DOHH2 (cell line): ENCODE measurements around the gene CSE1L.
"Not testable (repeated sequence)": the region's sequence is repeated elsewhere in the genome, so short reads cannot be mapped to it uniquely, and the experiment has no call there.

Experiments used
- H3F3A ChIP-seq: fragments of 200-600 bp; sonication (generic), shearing (Covaris generic); 2 replicates; pipeline ENCODE4 v1.6.0; 2016; ENCODE audit warnings: antibody characterized with exemption, mild to moderate bottlenecking; ENCODE audit not compliant: control insufficient read depth, insufficient read depth
- H3K27ac ChIP-seq: fragments of 200-600 bp; sonication (generic); 2 replicates; pipeline ENCODE4 v1.5.1; 2014; ENCODE audit warnings: low read depth, mild to moderate bottlenecking, low read length, moderate library complexity
- H3K27me3 ChIP-seq: fragments of 200-600 bp; sonication (generic); 2 replicates; pipeline ENCODE4 v1.6.1; 2014; ENCODE audit warnings: mild to moderate bottlenecking, low read length, mixed read lengths; ENCODE audit not compliant: control insufficient read depth
- H3K36me3 ChIP-seq: fragments of 200-600 bp; sonication (generic); 2 replicates; pipeline ENCODE4 v1.6.1; 2014; ENCODE audit warnings: mild to moderate bottlenecking, low read length, moderate library complexity, mixed read lengths; ENCODE audit not compliant: control insufficient read depth
- H3K4me1 ChIP-seq: fragments of 200-600 bp; sonication (generic); 2 replicates; pipeline ENCODE4 v1.6.1; 2014; ENCODE audit warnings: mild to moderate bottlenecking, low read length, mixed read lengths; ENCODE audit not compliant: control insufficient read depth
- H3K4me2 ChIP-seq: fragments of 200-600 bp; sonication (generic); 2 replicates; pipeline ENCODE4 v1.6.0; 2014; ENCODE audit warnings: mild to moderate bottlenecking, low read length, moderate library complexity
- H3K4me3 ChIP-seq: fragments of 200-600 bp; sonication (generic); 2 replicates; pipeline ENCODE4 v1.5.1; 2014; ENCODE audit warnings: mild to moderate bottlenecking, low read length, mixed read lengths
- H3K79me2 ChIP-seq: fragments of 200-600 bp; sonication (generic); 2 replicates; pipeline ENCODE4 v1.6.1; 2014; ENCODE audit warnings: mild to moderate bottlenecking, low read length, mixed read lengths; ENCODE audit not compliant: control insufficient read depth
- H3K9me2 ChIP-seq: fragments of 200-600 bp; sonication (generic); replicated peaks from 2 replicates; pipeline ENCODE4 v1.6.1; 2014; ENCODE audit warnings: mild to moderate bottlenecking, low read length, mixed read lengths; ENCODE audit not compliant: control insufficient read depth
- H3K9me3 ChIP-seq: fragments of 200-600 bp; sonication (generic); 2 replicates; pipeline ENCODE4 v1.6.1; 2014; ENCODE audit warnings: antibody characterized with exemption, low read length, mixed read lengths; ENCODE audit not compliant: control insufficient read depth, insufficient read depth
- H4K20me1 ChIP-seq: fragments of 200-600 bp; sonication (generic); 2 replicates; pipeline ENCODE4 v1.6.0; 2014; ENCODE audit warnings: low read depth, mild to moderate bottlenecking, antibody characterized with exemption, low read length, moderate library complexity; ENCODE audit not compliant: control insufficient read depth, insufficient read depth
- EZH2phosphoT487 ChIP-seq: fragments of 200-600 bp; sonication (generic); IDR thresholded peaks from 2 replicates; pipeline ENCODE4 v1.6.1; 2017; ENCODE audit warnings: borderline replicate concordance, mild to moderate bottlenecking, antibody characterized with exemption, low read length, moderate library complexity, mixed read lengths
- TF ChIP-seq, protein P1 (sequence below): fragments of 200-600 bp; sonication (generic); IDR thresholded peaks from one replicate; pipeline ENCODE4 v1.5.1; 2014; ENCODE audit warnings: antibody characterized with exemption, mild to moderate bottlenecking, low read depth, low read length; ENCODE audit not compliant: poor library complexity, severe bottlenecking

CSE1L gene

DNA sequence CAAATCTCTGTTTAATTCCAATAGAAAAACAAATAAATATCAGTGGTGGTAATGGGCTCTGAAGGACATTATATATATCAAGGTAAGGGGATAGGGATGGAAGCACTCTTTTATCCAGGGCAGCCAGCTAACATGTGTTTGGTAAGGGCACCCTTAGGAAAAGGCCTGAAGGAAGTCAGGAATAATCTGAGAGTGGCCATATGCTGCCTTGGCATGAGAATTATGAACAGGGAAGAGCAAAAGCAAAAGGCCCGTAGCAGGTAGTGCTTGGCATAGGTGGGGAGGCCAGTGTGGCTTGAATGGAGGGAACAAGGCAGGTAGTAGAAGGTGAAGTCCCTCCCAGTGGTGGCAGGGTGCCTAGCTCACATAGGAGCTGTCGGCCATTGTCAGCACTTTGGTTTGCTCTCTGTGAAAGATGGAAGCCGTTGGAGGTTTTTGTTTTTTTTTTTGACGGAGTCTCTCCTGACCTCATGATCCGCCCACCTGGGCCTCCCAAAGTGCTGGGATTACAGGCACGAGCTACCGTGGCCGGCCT is 39.6 kb upstream of the CSE1L start:
- H3K4me1 ChIP-seq, result no peaks in the 10 kb centered on the region
- peaks cover 30% of the 10 kb centered on the region for H3K36me3 ChIP-seq
- no peaks in the 10 kb centered on the region for H3K79me2 ChIP-seq
- H4K20me1 ChIP-seq, result no peaks in the 10 kb centered on the region
- H3K4me3 ChIP-seq, result no peak overlapping the region
- H3K4me2 ChIP-seq, result no peak overlapping the region
- H3F3A ChIP-seq, result no peaks in the 10 kb centered on the region
- H3K9me3 ChIP-seq, result no peaks in the 10 kb centered on the region
- no peak for TF ChIP-seq EZH2phosphoT487
- TF ChIP-seq, protein P1, sequence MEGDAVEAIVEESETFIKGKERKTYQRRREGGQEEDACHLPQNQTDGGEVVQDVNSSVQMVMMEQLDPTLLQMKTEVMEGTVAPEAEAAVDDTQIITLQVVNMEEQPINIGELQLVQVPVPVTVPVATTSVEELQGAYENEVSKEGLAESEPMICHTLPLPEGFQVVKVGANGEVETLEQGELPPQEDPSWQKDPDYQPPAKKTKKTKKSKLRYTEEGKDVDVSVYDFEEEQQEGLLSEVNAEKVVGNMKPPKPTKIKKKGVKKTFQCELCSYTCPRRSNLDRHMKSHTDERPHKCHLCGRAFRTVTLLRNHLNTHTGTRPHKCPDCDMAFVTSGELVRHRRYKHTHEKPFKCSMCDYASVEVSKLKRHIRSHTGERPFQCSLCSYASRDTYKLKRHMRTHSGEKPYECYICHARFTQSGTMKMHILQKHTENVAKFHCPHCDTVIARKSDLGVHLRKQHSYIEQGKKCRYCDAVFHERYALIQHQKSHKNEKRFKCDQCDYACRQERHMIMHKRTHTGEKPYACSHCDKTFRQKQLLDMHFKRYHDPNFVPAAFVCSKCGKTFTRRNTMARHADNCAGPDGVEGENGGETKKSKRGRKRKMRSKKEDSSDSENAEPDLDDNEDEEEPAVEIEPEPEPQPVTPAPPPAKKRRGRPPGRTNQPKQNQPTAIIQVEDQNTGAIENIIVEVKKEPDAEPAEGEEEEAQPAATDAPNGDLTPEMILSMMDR, result no peak
- no peaks in the 10 kb centered on the region for H3K9me2 ChIP-seq
- no peak overlapping the region for H3K27ac ChIP-seq
- H3K27me3 ChIP-seq, result no peaks in the 10 kb centered on the region

DNA sequence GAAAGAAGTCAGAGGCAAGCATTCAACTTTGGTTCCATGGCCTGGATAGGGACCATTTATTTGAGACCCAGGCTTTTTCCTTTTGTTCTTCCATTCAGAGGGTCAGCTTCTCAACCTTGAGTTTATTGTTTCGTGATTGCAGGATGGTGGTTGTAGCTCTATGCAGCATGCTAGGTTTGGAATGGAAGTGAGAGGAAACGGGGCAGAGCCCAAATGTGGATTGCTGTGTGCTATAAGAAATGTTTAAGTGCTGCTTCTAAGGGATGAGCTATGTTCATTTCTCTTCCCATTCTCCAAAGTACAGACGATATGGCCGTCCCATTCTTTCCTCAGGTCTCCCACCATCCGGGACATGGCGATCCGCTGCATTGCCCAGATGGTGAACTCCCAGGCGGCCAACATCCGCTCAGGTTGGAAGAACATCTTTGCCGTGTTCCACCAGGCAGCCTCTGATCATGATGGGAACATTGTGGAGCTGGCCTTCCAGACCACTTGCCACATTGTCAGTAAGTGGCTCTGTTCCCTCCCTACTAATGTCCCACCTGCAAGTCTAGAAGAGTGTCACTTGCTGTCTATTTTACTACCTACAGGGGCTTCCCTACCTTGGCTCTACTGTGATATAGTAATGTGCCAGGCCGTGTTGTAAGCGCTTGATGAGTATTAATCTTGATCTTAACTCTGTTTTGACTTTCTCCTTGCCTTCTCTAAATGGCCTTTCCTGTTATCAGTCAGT is 36.0 kb upstream of the CSE1L start:
- Histone ChIP-seq H3K4me2 (no peak overlapping the region), H3K4me3 (no peak overlapping the region), H4K20me1 (no peaks in the 10 kb centered on the region), H3K79me2 (no peaks in the 10 kb centered on the region), H3K27ac (no peak overlapping the region), H3F3A (no peaks in the 10 kb centered on the region), H3K27me3 (no peaks in the 10 kb centered on the region), H3K9me2 (no peaks in the 10 kb centered on the region), H3K36me3 (peaks cover 64% of the 10 kb centered on the region), H3K4me1 (no peaks in the 10 kb centered on the region), H3K9me3 (no peaks in the 10 kb centered on the region)
- TF ChIP-seq, protein P1, result no peak
- TF ChIP-seq EZH2phosphoT487, result no peak

DNA sequence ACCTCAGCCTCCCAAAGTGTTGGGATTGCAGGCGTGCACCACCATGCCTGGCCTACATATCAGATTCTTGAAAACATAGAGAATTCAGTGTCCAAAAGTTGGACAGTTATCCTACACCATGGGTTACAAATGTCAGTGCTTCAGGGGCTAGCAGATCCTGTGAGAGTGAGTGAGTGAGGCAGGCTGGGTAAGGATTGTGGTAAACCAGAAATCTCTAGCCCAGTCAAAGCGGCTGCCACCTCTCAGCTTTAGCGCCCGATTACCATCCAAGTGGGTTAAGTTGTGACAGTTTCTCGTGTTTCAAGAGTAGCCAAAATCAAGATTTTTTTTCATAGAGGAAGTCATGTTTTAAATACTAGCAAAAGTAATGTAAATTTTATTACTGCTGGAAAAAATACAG is 21.9 kb upstream of the CSE1L start:
- Histone ChIP-seq H3K9me2 (no peaks in the 10 kb centered on the region), H3F3A (no peaks in the 10 kb centered on the region; the same call in 1 of the 2 replicates), H3K4me1 (no peaks in the 10 kb centered on the region), H4K20me1 (no peaks in the 10 kb centered on the region), H3K9me3 (no peaks in the 10 kb centered on the region), H3K27me3 (no peaks in the 10 kb centered on the region), H3K4me3 (no peak overlapping the region), H3K27ac (no peak overlapping the region), H3K4me2 (no peak overlapping the region), H3K36me3 (peaks cover 56% of the 10 kb centered on the region), H3K79me2 (no peaks in the 10 kb centered on the region)
- TF ChIP-seq, protein P1, result no peak
- TF ChIP-seq EZH2phosphoT487, result no peak

DNA sequence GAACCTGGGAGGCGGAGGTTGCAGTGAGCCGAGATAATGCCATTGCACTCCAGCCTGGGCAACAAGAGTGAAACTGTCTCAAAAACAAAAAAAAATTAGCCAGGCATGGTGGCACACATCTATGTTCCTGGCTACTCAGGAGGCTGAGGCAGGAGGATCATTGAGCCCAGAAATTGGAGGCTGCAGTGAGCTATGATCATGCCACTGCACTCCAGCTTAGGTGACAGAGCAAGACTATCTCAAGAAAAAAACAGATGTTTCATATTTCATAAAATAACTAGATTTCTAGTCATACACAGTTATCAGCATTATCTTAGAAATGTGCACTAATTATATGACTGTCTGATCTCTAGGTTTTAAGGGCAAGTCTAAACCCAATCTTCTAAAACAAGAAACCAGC is 17.9 kb upstream of the CSE1L start:
- H3K4me3 ChIP-seq, H3K27me3 ChIP-seq, H4K20me1 ChIP-seq, H3K79me2 ChIP-seq, H3K9me2 ChIP-seq, H3K27ac ChIP-seq, H3K4me2 ChIP-seq, H3K4me1 ChIP-seq, H3K9me3 ChIP-seq, H3F3A ChIP-seq: not testable (repeated sequence)
- H3K36me3 ChIP-seq, result peaks cover 52% of the 10 kb centered on the region
